ENCODE measurements around the gene TLE2. TPM values are rescaled to one million over a fixed set of nuclear protein-coding genes. Genes with fewer than 3 reads are reported as not detected.

TLE2 gene
- total RNA-seq, 1 experiment from 2014 or later: 3.1 TPM

GRCh38 chr19:2950286-2951124 is 78.6 kb downstream of the TLE2 start:
- H4K8ac ChIP-seq (replicated peaks; ENCODE audit: insufficient read length, low read depth, low read length): no peak overlapping the region
- no peak overlapping the region for H3K4ac ChIP-seq (ENCODE audit: low read depth, low read length)
- no peak overlapping the region for H2AK5ac ChIP-seq (ENCODE audit: insufficient read length, low read length)
- peak overlapping the region; percentile 47 for H3K18ac ChIP-seq (ENCODE audit: insufficient read length, low read depth, low read length)
- peaks cover 8 to 16% of the 10 kb centered on the region in 2 experiments for H3K4me1 Mint-ChIP-seq
- peak overlapping the region; percentile 97 to 98 (median 97) for H3K27ac Mint-ChIP-seq
- peaks cover 5% of the 10 kb centered on the region; the same call in 1 of the 2 replicates for H3K79me2 ChIP-seq (ENCODE audit: insufficient read depth, low read length)
- H3K9me3 Mint-ChIP-seq: no peaks in the 10 kb centered on the region
- peaks cover 3% of the 10 kb centered on the region; the same call in 1 of the 2 replicates for H3K4me1 ChIP-seq (ENCODE audit: insufficient read depth, low read length)
- no peak overlapping the region for H4K91ac ChIP-seq (ENCODE audit: insufficient read length, low read depth, low read length)
- no peaks in the 10 kb centered on the region for H3K23me2 ChIP-seq (ENCODE audit: insufficient read length, low read depth, low read length, poor library complexity, severe bottlenecking)
- no peak overlapping the region for H2AFZ ChIP-seq (ENCODE audit: low read length)
- H2BK15ac ChIP-seq (ENCODE audit: low read depth, low read length): no peak overlapping the region
- H2BK12ac ChIP-seq (ENCODE audit: insufficient read length, low read depth, low read length): no peak overlapping the region
- H2BK5ac ChIP-seq (ENCODE audit: insufficient read length, low read length): no peak overlapping the region
- no peak overlapping the region for H4K5ac ChIP-seq (ENCODE audit: insufficient read length, low read depth, low read length)
- no peak overlapping the region for H3K23ac ChIP-seq (ENCODE audit: insufficient read length, low read depth, low read length)
- H3K79me1 ChIP-seq (ENCODE audit: insufficient read depth, low read depth, low read length, poor library complexity, severe bottlenecking): no peaks in the 10 kb centered on the region
- H3K27ac ChIP-seq (ENCODE audit: insufficient read length, low read depth, low read length): no peak overlapping the region
- WGBS (ENCODE audit: extremely low coverage, insufficient read length, low lambda C conversion rate): no CpG with 5 or more reads among the region's 53 CpGs
- H3K56ac ChIP-seq (ENCODE audit: insufficient read length, low read depth, low read length): no peak overlapping the region
- no peaks in the 10 kb centered on the region for H3K27me3 ChIP-seq (ENCODE audit: insufficient read depth, low read length)
- TF ChIP-seq CTCF (conservative IDR thresholded peaks at IDR 0.05): no peak
- no peak overlapping the region for H2BK20ac ChIP-seq (ENCODE audit: low read depth, low read length, poor library complexity, severe bottlenecking)
- peak overlapping the region; percentile 21; the same call in 1 of the 2 replicates for H3K14ac ChIP-seq (ENCODE audit: insufficient read depth, low read length)
- H3K4me3 Mint-ChIP-seq: peak overlapping the region; percentile 97 to 99
- H3K36me3 Mint-ChIP-seq (ENCODE audit: insufficient read depth in 1 of 3, low read depth in 3 of 3): no peaks in the 10 kb centered on the region; a peak in 1 of 7 replicates
- no peaks in the 10 kb centered on the region for H4K20me1 ChIP-seq (ENCODE audit: control insufficient read depth, insufficient read depth, insufficient read length)
- peak overlapping the region; percentile 80 for H3K9ac ChIP-seq (ENCODE audit: extremely low read depth, insufficient read length, low read length)
- no peak overlapping the region for H2BK120ac ChIP-seq (ENCODE audit: low read depth, low read length, poor library complexity, severe bottlenecking)
- DNase-seq: peak; percentile 99
- H3K4me2 ChIP-seq (ENCODE audit: insufficient read depth, insufficient read length, low read length): peak overlapping the region; percentile 76
- no peaks in the 10 kb centered on the region for H3K9me3 ChIP-seq (ENCODE audit: control insufficient read depth, low read depth, low read length)
- H3K27me3 Mint-ChIP-seq (ENCODE audit: low read depth): no peaks in the 10 kb centered on the region
- H3T11ph ChIP-seq (ENCODE audit: low read length): no peak overlapping the region

Measured in H9 (cell line).